Measurements from ENCODE around the gene ADAMTSL1. TPM values are rescaled to one million over a fixed set of nuclear protein-coding genes. Genes with fewer than 3 reads are reported as not detected.

The ADAMTSL1 gene
- total RNA-seq, 1 donor from 2014 or later: 12.6 TPM

DNA sequence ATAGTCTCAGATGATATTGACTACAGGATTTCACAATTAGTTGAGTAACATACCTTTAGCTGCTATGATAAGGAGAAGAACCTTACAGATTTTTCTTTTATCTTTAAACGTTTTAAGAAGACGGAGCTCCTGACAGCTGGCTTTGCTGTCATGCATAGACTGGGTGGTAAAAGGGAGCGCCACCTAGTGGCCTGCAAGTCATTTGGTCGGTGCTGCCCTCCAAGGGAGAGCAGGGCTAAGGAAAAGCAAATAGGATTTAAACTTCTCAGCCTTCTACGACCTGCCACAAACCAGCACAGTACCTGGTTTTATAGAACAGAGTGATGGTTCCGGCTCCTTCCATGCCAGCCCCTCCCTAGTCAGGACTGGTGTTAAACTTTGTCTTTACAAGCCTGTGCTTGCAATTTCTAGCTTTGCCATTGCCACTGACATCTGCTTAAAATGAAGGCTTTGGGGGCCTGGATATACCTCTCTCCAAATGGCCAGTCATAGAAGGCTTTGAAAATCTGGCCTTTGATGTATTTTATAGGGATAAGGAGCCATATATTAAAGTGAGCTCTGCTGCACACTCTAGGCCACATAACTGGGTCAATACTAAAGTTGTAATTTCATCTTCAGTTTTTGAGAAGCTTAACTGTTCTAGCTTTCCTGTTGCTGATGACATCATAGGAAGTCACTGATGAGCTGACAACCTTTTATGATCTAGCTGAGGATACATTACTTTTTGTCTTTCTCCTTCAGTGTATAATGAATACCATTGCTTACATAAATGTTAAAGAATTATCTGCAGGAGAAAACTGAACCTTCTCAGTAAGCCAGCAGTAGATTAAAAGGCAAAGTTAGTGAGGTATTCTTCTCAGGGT is 31.1 kb upstream of the ADAMTSL1 start:
- Histone ChIP-seq H3K9me3 (ENCODE audit: insufficient read depth, low read depth, low read length) (no peaks in the 10 kb centered on the region), H3K27ac (ENCODE audit: low read depth, low read length) (no peak overlapping the region), H3K9ac (ENCODE audit: low read length) (no peak overlapping the region), H3K4me3 (ENCODE audit: insufficient read depth, low read depth, low read length) (no peak overlapping the region), H3K4me1 (ENCODE audit: insufficient read depth, low read length) (peaks cover 20% of the 10 kb centered on the region), H3K27me3 (ENCODE audit: insufficient read depth, low read length) (no peaks in the 10 kb centered on the region), H2AFZ (ENCODE audit: low read depth, low read length) (peak overlapping the region; percentile 28), H3K36me3 (ENCODE audit: insufficient read depth, low read length) (no peaks in the 10 kb centered on the region), H4K20me1 (ENCODE audit: insufficient read depth, low read length) (no peaks in the 10 kb centered on the region), H3K4me2 (ENCODE audit: low read length) (peak overlapping the region; percentile 28), H3K79me2 (ENCODE audit: insufficient read depth, low read length) (no peaks in the 10 kb centered on the region)
- no peaks in the 10 kb centered on the region for H3K27me3 Mint-ChIP-seq (ENCODE audit: low read depth, unreplicated experiment)
- no peak overlapping the region for H3K4me3 Mint-ChIP-seq (ENCODE audit: unreplicated experiment)
- no peaks in the 10 kb centered on the region for H3K36me3 Mint-ChIP-seq (ENCODE audit: low read depth, unreplicated experiment)
- TF ChIP-seq, protein P1, sequence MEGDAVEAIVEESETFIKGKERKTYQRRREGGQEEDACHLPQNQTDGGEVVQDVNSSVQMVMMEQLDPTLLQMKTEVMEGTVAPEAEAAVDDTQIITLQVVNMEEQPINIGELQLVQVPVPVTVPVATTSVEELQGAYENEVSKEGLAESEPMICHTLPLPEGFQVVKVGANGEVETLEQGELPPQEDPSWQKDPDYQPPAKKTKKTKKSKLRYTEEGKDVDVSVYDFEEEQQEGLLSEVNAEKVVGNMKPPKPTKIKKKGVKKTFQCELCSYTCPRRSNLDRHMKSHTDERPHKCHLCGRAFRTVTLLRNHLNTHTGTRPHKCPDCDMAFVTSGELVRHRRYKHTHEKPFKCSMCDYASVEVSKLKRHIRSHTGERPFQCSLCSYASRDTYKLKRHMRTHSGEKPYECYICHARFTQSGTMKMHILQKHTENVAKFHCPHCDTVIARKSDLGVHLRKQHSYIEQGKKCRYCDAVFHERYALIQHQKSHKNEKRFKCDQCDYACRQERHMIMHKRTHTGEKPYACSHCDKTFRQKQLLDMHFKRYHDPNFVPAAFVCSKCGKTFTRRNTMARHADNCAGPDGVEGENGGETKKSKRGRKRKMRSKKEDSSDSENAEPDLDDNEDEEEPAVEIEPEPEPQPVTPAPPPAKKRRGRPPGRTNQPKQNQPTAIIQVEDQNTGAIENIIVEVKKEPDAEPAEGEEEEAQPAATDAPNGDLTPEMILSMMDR (IDR thresholded peaks at IDR 0.05; ENCODE audit: insufficient read depth, low read depth, low read length): peak; percentile 97
- no peak for TF ChIP-seq EZH2 (IDR thresholded peaks at IDR 0.05; ENCODE audit: insufficient read depth, low read length)
- DNase-seq (ENCODE audit: low read depth) (peak; percentile 57), FAIRE-seq (peak; percentile 47)
- H3K4me1 Mint-ChIP-seq (ENCODE audit: low read depth, unreplicated experiment): peaks cover 23% of the 10 kb centered on the region
- no peak overlapping the region for H3K27ac Mint-ChIP-seq (ENCODE audit: unreplicated experiment)
- no peaks in the 10 kb centered on the region for H3K9me3 Mint-ChIP-seq (ENCODE audit: unreplicated experiment)

DNA sequence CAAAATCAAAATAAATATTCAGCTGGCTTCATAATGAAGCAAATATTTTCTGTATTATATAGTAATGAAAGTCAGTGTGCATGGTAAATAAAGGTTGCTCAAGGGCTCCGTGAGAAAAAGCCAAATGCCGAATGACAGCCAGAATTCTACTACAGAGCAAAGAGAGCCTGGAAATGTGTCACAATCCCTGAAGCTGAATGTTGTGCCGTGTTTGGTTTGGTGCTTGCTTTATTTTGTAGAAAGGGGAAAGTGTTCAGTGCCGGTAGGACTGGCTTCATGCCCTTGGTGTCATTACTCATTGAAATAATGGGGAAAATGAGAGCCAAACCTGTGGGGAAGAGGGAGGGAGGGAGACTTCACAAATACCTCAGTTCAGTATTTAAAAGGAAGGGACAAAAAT is 26.8 kb upstream of the ADAMTSL1 start:
- Mint-ChIP-seq H3K9me3 (ENCODE audit: unreplicated experiment) (no peaks in the 10 kb centered on the region), H3K27ac (ENCODE audit: unreplicated experiment) (no peak overlapping the region), H3K4me1 (ENCODE audit: low read depth, unreplicated experiment) (peaks cover 6% of the 10 kb centered on the region), H3K36me3 (ENCODE audit: low read depth, unreplicated experiment) (no peaks in the 10 kb centered on the region), H3K27me3 (ENCODE audit: low read depth, unreplicated experiment) (no peaks in the 10 kb centered on the region), H3K4me3 (ENCODE audit: unreplicated experiment) (no peak overlapping the region)
- DNase-seq (ENCODE audit: low read depth) (peak; percentile 57), FAIRE-seq (peak; percentile 67)
- peak overlapping the region; percentile 66 for H3K4me2 ChIP-seq (ENCODE audit: low read length)
- H3K36me3 ChIP-seq (ENCODE audit: insufficient read depth, low read length): no peaks in the 10 kb centered on the region
- no peaks in the 10 kb centered on the region for H4K20me1 ChIP-seq (ENCODE audit: insufficient read depth, low read length)
- TF ChIP-seq, protein P1 (IDR thresholded peaks at IDR 0.05; ENCODE audit: insufficient read depth, low read depth, low read length): no peak
- TF ChIP-seq EZH2 (IDR thresholded peaks at IDR 0.05; ENCODE audit: insufficient read depth, low read length): no peak
- peak overlapping the region; percentile 57 for H2AFZ ChIP-seq (ENCODE audit: low read depth, low read length)
- no peak overlapping the region for H3K27ac ChIP-seq (ENCODE audit: low read depth, low read length)
- H3K4me1 ChIP-seq (ENCODE audit: insufficient read depth, low read length): peaks cover 11% of the 10 kb centered on the region
- H3K4me3 ChIP-seq (ENCODE audit: insufficient read depth, low read depth, low read length): no peak overlapping the region
- H3K27me3 ChIP-seq (ENCODE audit: insufficient read depth, low read length): no peaks in the 10 kb centered on the region
- no peak overlapping the region for H3K9ac ChIP-seq (ENCODE audit: low read length)
- no peaks in the 10 kb centered on the region for H3K79me2 ChIP-seq (ENCODE audit: insufficient read depth, low read length)
- no peaks in the 10 kb centered on the region for H3K9me3 ChIP-seq (ENCODE audit: insufficient read depth, low read depth, low read length)

DNA sequence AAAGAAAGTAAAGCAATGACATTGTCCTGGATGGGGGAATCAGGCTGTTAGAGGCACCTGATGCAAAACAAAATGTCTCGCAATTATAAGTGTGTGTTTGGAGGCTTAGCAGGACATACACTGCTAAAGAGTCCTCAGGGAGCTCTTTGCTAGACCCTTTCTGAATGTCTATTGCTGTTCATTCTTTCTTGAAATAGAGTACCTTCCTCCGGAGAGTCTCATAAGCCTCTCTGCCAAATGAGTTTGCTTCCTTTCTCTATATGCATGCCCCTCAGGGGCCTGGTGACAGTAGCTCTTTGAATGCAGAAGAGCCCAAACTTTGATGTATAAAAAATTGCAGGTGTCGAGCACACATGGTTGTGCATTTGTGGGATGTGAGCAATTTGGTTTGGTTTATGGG is 26.4 kb upstream of the ADAMTSL1 start:
- H3K27ac ChIP-seq (ENCODE audit: low read depth, low read length): no peak overlapping the region
- H3K4me1 Mint-ChIP-seq (ENCODE audit: low read depth, unreplicated experiment): peaks cover 3% of the 10 kb centered on the region
- H3K79me2 ChIP-seq (ENCODE audit: insufficient read depth, low read length): no peaks in the 10 kb centered on the region
- H3K4me2 ChIP-seq (ENCODE audit: low read length): peak overlapping the region; percentile 66
- no peak for TF ChIP-seq EZH2 (IDR thresholded peaks at IDR 0.05; ENCODE audit: insufficient read depth, low read length)
- TF ChIP-seq, protein P1 (IDR thresholded peaks at IDR 0.05; ENCODE audit: insufficient read depth, low read depth, low read length): no peak
- no peak overlapping the region for H3K9ac ChIP-seq (ENCODE audit: low read length)
- H2AFZ ChIP-seq (ENCODE audit: low read depth, low read length): peak overlapping the region; percentile 57
- H3K27me3 Mint-ChIP-seq (ENCODE audit: low read depth, unreplicated experiment): no peaks in the 10 kb centered on the region
- peaks cover 8% of the 10 kb centered on the region for H3K4me1 ChIP-seq (ENCODE audit: insufficient read depth, low read length)
- no peaks in the 10 kb centered on the region for H3K9me3 ChIP-seq (ENCODE audit: insufficient read depth, low read depth, low read length)
- H3K27me3 ChIP-seq (ENCODE audit: insufficient read depth, low read length): no peaks in the 10 kb centered on the region
- DNase-seq (ENCODE audit: low read depth): no peak
- no peaks in the 10 kb centered on the region for H3K36me3 ChIP-seq (ENCODE audit: insufficient read depth, low read length)
- no peaks in the 10 kb centered on the region for H3K36me3 Mint-ChIP-seq (ENCODE audit: low read depth, unreplicated experiment)
- H3K9me3 Mint-ChIP-seq (ENCODE audit: unreplicated experiment): no peaks in the 10 kb centered on the region
- no peaks in the 10 kb centered on the region for H4K20me1 ChIP-seq (ENCODE audit: insufficient read depth, low read length)
- H3K4me3 ChIP-seq (ENCODE audit: insufficient read depth, low read depth, low read length): no peak overlapping the region
- H3K27ac Mint-ChIP-seq (ENCODE audit: unreplicated experiment): no peak overlapping the region
- no peak overlapping the region for H3K4me3 Mint-ChIP-seq (ENCODE audit: unreplicated experiment)
- FAIRE-seq: no peak

Measured in astrocyte (in vitro differentiated cells and primary cell).